Retinal pigment epithelial cell (primary cell): ENCODE data around the gene PRR13.

Source experiments
- DNase-seq: peaks from one replicate; pipeline ENCODE4 v3.0.0-alpha.2; 2010; ENCODE audit warnings: low read depth
- H3K4me3 ChIP-seq: 2 replicates; pipeline ENCODE4 v1.5.1; 2011; ENCODE audit warnings: mild to moderate bottlenecking, low read length, control low read depth, moderate library complexity
- TF ChIP-seq, protein P1 (sequence below): conservative IDR thresholded peaks from 2 replicates; pipeline ENCODE4 v1.5.1; 2011; ENCODE audit warnings: low read depth, low read length, control low read depth, inconsistent platforms

The PRR13 gene

DNA sequence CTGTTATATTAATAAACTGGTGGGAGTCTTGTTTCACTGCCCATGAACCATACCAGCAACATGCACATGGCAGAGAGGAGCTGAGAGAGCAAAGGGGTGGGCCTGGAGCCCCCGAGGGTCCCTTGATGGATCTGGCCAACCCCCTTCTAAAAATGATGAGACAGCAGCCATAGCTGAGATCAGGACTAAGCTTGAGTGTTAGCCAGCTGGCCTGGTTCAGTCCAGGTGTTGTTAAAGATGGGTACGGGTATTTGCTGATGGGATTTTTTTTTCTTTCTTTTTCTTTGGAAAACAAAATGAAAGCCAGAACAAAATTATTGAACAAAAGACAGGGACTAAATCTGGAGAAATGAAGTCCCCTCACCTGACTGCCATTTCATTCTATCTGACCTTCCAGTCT, 26.3 kb downstream of the PRR13 start:
- DNase-seq: no peak
- TF ChIP-seq, protein P1, sequence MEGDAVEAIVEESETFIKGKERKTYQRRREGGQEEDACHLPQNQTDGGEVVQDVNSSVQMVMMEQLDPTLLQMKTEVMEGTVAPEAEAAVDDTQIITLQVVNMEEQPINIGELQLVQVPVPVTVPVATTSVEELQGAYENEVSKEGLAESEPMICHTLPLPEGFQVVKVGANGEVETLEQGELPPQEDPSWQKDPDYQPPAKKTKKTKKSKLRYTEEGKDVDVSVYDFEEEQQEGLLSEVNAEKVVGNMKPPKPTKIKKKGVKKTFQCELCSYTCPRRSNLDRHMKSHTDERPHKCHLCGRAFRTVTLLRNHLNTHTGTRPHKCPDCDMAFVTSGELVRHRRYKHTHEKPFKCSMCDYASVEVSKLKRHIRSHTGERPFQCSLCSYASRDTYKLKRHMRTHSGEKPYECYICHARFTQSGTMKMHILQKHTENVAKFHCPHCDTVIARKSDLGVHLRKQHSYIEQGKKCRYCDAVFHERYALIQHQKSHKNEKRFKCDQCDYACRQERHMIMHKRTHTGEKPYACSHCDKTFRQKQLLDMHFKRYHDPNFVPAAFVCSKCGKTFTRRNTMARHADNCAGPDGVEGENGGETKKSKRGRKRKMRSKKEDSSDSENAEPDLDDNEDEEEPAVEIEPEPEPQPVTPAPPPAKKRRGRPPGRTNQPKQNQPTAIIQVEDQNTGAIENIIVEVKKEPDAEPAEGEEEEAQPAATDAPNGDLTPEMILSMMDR: no peak
- no peak overlapping the region for H3K4me3 ChIP-seq

- no peak for DNase-seq
- no peak overlapping the region for H3K4me3 ChIP-seq
- TF ChIP-seq, protein P1: no peak
Observed at GRCh38 chr12:53468282-53468681, 26.7 kb downstream of the PRR13 start.

GRCh38 chr12:53472056-53472582, 30.6 kb downstream of the PRR13 start:
- TF ChIP-seq, protein P1: no peak
- DNase-seq: no peak
- H3K4me3 ChIP-seq: no peak overlapping the region

DNA sequence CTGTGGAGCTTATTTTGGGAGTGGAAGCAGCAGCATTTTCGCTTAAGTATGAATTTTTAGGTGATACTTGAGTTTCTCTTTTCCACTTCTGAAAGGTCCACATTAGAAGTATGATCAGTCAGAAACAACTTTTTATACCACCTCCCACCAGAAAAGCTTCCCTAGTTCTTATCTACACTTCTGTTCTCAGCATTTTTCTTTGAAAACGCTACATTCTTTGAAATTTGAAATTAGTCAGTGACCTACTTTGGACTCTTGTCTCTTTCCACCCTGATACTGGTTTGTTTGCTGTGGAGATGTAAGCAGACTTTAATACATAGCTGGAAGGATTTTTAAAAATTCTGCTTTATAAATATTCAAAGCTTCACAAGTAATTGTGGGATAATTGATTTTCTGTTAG, 32.5 kb downstream of the PRR13 start:
- H3K4me3 ChIP-seq: no peak overlapping the region
- TF ChIP-seq, protein P1: no peak
- no peak for DNase-seq

- H3K4me3 ChIP-seq: no peak overlapping the region
- no peak for DNase-seq
- TF ChIP-seq, protein P1: no peak
Observed at GRCh38 chr12:53474819-53475218, 33.3 kb downstream of the PRR13 start.

DNA sequence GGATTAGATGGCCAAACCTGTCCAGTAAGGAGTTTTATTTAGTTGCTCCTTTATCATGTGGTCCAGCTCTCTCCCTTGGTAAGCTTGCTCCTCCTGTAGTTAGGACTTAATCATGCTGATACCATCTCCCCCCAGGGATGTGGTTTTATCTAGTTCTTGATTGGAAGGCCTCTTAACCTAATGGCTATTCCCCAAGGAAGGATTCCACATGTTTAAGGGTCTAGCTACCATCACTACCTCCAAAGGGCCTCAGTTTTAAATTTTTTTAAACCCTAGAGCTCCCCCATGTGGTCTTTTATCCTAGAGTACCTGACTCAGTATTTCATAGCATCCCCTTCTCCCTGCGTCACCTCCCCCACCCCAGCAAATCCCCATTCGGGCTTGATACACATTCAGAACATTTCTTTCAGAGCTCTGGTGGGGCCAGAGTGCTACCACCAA, 35.3 kb downstream of the PRR13 start:
- no peak for DNase-seq
- H3K4me3 ChIP-seq: no peak overlapping the region

GRCh38 chr12:53478865-53479264, 37.3 kb downstream of the PRR13 start:
- TF ChIP-seq, protein P1: no peak
- no peak for DNase-seq
- H3K4me3 ChIP-seq: no peak overlapping the region

More for the DNA sequence above, 35.3 kb downstream of the PRR13 start:
- TF ChIP-seq, protein P1: peak; percentile 38
